SK-N-SH (cell line): ENCODE data around the gene PRKN.

Experiments
- CHD2 ChIP-seq: fragments of 150-350 bp; IDR thresholded peaks from 2 replicates; pipeline ENCODE4 v1.6.1; 2018; ENCODE audit warnings: low read length; ENCODE audit not compliant: partially characterized antibody
- CTCF ChIP-seq: fragments of 200-600 bp; sonication (generic); IDR thresholded peaks from 2 replicates; pipeline ENCODE4 v1.6.1; 2017; ENCODE audit warnings: antibody characterized with exemption, mild to moderate bottlenecking, moderate library complexity
- ELF1 ChIP-seq: IDR thresholded peaks from 2 replicates; pipeline ENCODE4 v1.4.0; 2012
- EP300 ChIP-seq, 2 experiments: IDR thresholded peaks; 2 replicates each; pipeline versions ENCODE4 v1.4.0 to v1.6.1; 2012; ENCODE audit warnings: borderline replicate concordance in 1 of 2, low read depth in 1 of 2, low read length in 1 of 2
- EZH2phosphoT487 ChIP-seq: fragments of 200-600 bp; sonication (generic); IDR thresholded peaks from 2 replicates; pipeline ENCODE4 v1.6.1; 2017; ENCODE audit warnings: low read depth, mixed run types, mild to moderate bottlenecking, antibody characterized with exemption, moderate library complexity, borderline replicate concordance
- FOXJ3 ChIP-seq: sonication (generic); formaldehyde crosslinking; IDR thresholded peaks from 2 replicates; pipeline ENCODE4 v1.5.1; 2020; ENCODE audit warnings: mild to moderate bottlenecking, missing genetic modification reagents
- GABPA ChIP-seq: IDR thresholded peaks from 2 replicates; pipeline ENCODE4 v1.4.0; 2012; ENCODE audit warnings: low read depth, mild to moderate bottlenecking
- PBX3 ChIP-seq: IDR thresholded peaks from 2 replicates; pipeline ENCODE4; 2012
- POLR2AphosphoS5 ChIP-seq: IDR thresholded peaks from 2 replicates; pipeline ENCODE4 v1.6.1; 2012; ENCODE audit warnings: low read depth, low read length
- RAD21 ChIP-seq: IDR thresholded peaks from 2 replicates; pipeline ENCODE4 v1.6.1; 2012; ENCODE audit warnings: mild to moderate bottlenecking, low read length
- RFX5 ChIP-seq: IDR thresholded peaks from 2 replicates; pipeline ENCODE4 v1.6.1; 2012; ENCODE audit warnings: mild to moderate bottlenecking, improper control_type of control experiment, low read length
- TAF1 ChIP-seq: IDR thresholded peaks from 2 replicates; pipeline ENCODE4 v1.6.1; 2012; ENCODE audit warnings: low read depth, mild to moderate bottlenecking, low read length, moderate library complexity, borderline replicate concordance
- YY1 ChIP-seq: IDR thresholded peaks from 2 replicates; pipeline ENCODE4 v1.4.0; 2012; ENCODE audit warnings: low read depth, mild to moderate bottlenecking
- TF ChIP-seq, protein P1 (sequence below): IDR thresholded peaks from 2 replicates; pipeline ENCODE4 v1.4.0; 2012; ENCODE audit warnings: low read depth

GRCh38 chr6:162526960-162527359 is 200.6 kb downstream of the PRKN start:
- TF ChIP-seq CTCF (no peak), ELF1 (no peak), RFX5 (no peak), FOXJ3 (CRISPR knock-in tag) (no peak), EP300 (IDR thresholded peaks at IDR 0.05; ENCODE audit: borderline replicate concordance in 1 of 2, low read depth in 1 of 2, low read length in 1 of 2) (no peak), YY1 (no peak), RAD21 (no peak), CHD2 (no peak), PBX3 (no peak), POLR2AphosphoS5 (no peak), EZH2phosphoT487 (no peak), TAF1 (no peak), GABPA (no peak)
- TF ChIP-seq, protein P1, sequence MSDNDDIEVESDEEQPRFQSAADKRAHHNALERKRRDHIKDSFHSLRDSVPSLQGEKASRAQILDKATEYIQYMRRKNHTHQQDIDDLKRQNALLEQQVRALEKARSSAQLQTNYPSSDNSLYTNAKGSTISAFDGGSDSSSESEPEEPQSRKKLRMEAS: no peak
